BLaER1 (cell line): ENCODE measurements around the gene KLHL35.
A peak's percentile ranks its signal among the peaks of the same experiment; 100 is the strongest.

Experiments
- H3K27ac ChIP-seq: shearing (Covaris generic); formaldehyde crosslinking; 2 replicates; pipeline ENCODE4 v1.8.1; 2022
- H3K27me3 ChIP-seq: shearing (Covaris generic); formaldehyde crosslinking; 2 replicates; pipeline ENCODE4 v1.8.1; 2022
- H3K36me3 ChIP-seq: shearing (Covaris generic); formaldehyde crosslinking; 2 replicates; pipeline ENCODE4 v1.8.1; 2022
- H3K4me1 ChIP-seq: shearing (Covaris generic); formaldehyde crosslinking; 2 replicates; pipeline ENCODE4 v1.8.1; 2022
- H3K4me2 ChIP-seq: shearing (Covaris generic); formaldehyde crosslinking; 2 replicates; pipeline ENCODE4 v1.8.1; 2022
- H3K4me3 ChIP-seq: shearing (Covaris generic); formaldehyde crosslinking; 2 replicates; pipeline ENCODE4 v1.8.1; 2022
- H3K9ac ChIP-seq: shearing (Covaris generic); formaldehyde crosslinking; 2 replicates; pipeline ENCODE4 v1.8.1; 2022
- H3K9me3 ChIP-seq: shearing (Covaris generic); formaldehyde crosslinking; 2 replicates; pipeline ENCODE4 v1.8.1; 2022
- H4K20me1 ChIP-seq: shearing (Covaris generic); formaldehyde crosslinking; 2 replicates; pipeline ENCODE4 v1.8.1; 2022
- Cebpa-rat ChIP-seq: shearing (Covaris generic); IDR thresholded peaks from 2 replicates; pipeline ENCODE4 v1.8.1; 2022

KLHL35 gene

DNA sequence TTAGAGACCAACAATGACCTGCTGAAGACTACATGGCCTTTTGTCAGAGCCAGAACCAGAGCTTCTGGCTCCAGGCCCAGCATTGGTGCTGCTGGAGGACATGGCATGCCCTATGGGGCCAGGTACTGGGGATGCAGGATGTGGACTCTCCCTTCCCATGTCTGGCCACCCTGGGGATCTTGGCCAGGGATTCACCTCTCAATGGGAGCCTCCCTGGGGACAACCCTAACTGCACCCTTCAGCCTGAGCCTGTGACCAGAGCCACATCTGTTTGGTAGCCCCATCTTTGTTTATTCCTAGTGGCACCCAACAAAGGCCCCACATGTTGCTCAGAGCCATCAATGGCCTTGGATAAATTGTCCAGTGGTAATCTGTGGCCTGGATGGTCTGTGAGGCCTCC is 5.8 kb downstream of the KLHL35 start:
- Histone ChIP-seq H3K9me3 (peaks cover 12% of the 10 kb centered on the region; the same call in 1 of the 2 replicates), H3K4me2 (no peak overlapping the region), H3K27me3 (peaks cover 57% of the 10 kb centered on the region), H3K36me3 (peaks cover 33% of the 10 kb centered on the region), H3K4me1 (peaks cover 19% of the 10 kb centered on the region), H3K9ac (no peak overlapping the region), H3K27ac (no peak overlapping the region), H4K20me1 (peaks cover 33% of the 10 kb centered on the region), H3K4me3 (no peak overlapping the region)
- TF ChIP-seq Cebpa-rat, result no peak

DNA sequence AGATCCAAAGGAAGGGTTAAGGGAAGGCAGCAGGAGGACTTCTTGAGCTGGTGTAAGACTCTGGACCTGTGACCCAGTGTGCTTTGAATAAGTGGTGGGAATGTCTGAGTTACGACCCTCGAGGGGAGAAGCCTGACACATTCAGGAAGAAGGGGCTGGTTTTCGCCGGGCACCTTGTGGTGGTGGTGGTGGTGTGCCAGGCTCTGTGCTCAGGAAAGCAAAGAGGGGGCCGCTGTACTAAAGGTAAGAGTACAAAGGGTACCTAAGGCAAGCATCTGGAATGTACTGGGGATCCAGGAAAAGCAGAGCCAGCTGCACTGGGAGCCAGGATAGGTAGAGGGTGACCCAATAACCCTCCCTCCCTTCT is 6.3 kb downstream of the KLHL35 start:
- H3K27ac ChIP-seq, result no peak overlapping the region
- peaks cover 12% of the 10 kb centered on the region; the same call in 1 of the 2 replicates for H3K9me3 ChIP-seq
- no peak overlapping the region for H3K9ac ChIP-seq
- H3K4me1 ChIP-seq, result peaks cover 19% of the 10 kb centered on the region
- H4K20me1 ChIP-seq, result peaks cover 33% of the 10 kb centered on the region
- no peak overlapping the region for H3K4me2 ChIP-seq
- H3K27me3 ChIP-seq, result peaks cover 52% of the 10 kb centered on the region
- no peak for TF ChIP-seq Cebpa-rat
- H3K4me3 ChIP-seq, result no peak overlapping the region
- peaks cover 36% of the 10 kb centered on the region for H3K36me3 ChIP-seq

DNA sequence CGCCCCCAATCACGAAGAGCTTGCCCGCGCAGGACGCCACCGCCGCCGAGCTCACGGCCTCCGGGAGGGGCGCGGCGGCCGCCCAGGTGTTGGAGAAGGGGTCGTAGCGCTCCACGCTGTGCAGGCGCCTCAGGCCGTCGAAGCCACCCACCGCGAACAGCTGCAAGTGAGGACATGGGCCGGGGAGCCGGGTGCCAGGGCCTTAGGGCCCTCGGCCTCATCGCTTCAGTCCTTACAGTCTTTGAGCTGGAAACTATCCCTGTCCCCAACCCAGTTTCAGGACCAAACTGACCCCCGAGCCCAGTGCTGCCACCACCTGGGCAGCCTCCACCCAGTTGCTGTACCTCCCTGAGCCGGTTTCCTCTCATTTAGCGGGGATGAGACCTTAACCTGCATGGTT is 7.6 kb downstream of the KLHL35 start:
- H3K9me3 ChIP-seq, result peaks cover 12% of the 10 kb centered on the region; the same call in 1 of the 2 replicates
- H3K36me3 ChIP-seq, result peaks cover 49% of the 10 kb centered on the region
- peaks cover 19% of the 10 kb centered on the region for H3K4me1 ChIP-seq
- H3K27ac ChIP-seq, result no peak overlapping the region
- no peak overlapping the region for H3K4me2 ChIP-seq
- no peak overlapping the region for H3K4me3 ChIP-seq
- no peak overlapping the region for H3K9ac ChIP-seq
- peaks cover 40% of the 10 kb centered on the region for H3K27me3 ChIP-seq
- no peak for TF ChIP-seq Cebpa-rat
- H4K20me1 ChIP-seq, result peaks cover 40% of the 10 kb centered on the region; the same call in 1 of the 2 replicates

DNA sequence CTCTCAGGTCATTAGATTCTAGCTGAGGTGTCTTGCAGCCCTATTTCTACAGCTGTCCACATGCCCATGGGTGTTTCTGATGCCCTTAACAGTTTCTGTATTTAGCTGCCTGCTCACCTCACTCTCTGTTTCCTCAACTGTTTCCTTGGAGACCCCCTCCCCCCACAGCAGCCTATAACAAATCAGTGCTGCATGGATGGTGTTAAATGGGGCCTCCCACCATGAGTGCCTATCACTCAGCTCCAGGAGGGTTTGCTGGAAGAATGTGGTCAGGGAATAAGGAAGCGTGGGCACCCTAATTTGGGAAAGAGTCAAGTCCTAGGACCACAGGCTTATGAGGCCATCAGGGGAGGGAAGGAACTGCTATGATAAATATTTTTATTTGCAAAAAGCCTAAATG is 8.6 kb downstream of the KLHL35 start:
- Histone ChIP-seq H3K27me3 (peaks cover 29% of the 10 kb centered on the region), H3K4me2 (peak overlapping the region; percentile 20; the same call in 1 of the 2 replicates), H3K27ac (no peak overlapping the region), H3K9me3 (peaks cover 7% of the 10 kb centered on the region; the same call in 1 of the 2 replicates), H3K4me1 (peaks cover 14% of the 10 kb centered on the region), H3K9ac (no peak overlapping the region), H3K4me3 (no peak overlapping the region), H3K36me3 (peaks cover 60% of the 10 kb centered on the region), H4K20me1 (peaks cover 48% of the 10 kb centered on the region; the same call in 1 of the 2 replicates)
- TF ChIP-seq Cebpa-rat, result no peak

DNA sequence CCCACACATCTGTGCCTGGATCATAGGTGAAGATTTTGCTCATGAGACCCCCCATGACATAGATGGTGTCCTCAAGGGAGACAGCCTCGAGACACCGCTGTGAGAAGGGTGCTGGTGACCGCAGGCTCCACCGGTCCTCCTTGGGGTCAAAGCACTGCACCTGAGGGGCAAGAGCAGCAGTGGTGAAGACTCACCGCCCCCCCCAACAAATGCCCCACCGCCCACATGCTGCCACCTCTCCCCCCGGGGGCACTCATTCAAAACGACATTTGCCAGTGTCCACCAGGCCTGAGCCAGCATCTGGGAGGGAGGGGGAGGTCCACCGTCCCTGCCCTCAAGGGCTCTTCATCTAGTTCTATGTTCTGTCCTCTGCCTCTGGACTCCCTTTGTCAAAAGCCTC is 9.3 kb downstream of the KLHL35 start:
- no peak overlapping the region for H3K9ac ChIP-seq
- H3K27me3 ChIP-seq, result peaks cover 23% of the 10 kb centered on the region
- H3K36me3 ChIP-seq, result peaks cover 64% of the 10 kb centered on the region
- H3K4me2 ChIP-seq, result 0 out of 2 replicates have a peak overlapping the region, but pooled peaks have one; percentile 20
- H3K9me3 ChIP-seq, result peaks cover under 1% of the 10 kb centered on the region; the same call in 1 of the 2 replicates
- TF ChIP-seq Cebpa-rat, result no peak
- H3K4me3 ChIP-seq, result no peak overlapping the region
- peaks cover 51% of the 10 kb centered on the region; the same call in 1 of the 2 replicates for H4K20me1 ChIP-seq
- no peak overlapping the region for H3K27ac ChIP-seq
- peaks cover 10% of the 10 kb centered on the region for H3K4me1 ChIP-seq

DNA sequence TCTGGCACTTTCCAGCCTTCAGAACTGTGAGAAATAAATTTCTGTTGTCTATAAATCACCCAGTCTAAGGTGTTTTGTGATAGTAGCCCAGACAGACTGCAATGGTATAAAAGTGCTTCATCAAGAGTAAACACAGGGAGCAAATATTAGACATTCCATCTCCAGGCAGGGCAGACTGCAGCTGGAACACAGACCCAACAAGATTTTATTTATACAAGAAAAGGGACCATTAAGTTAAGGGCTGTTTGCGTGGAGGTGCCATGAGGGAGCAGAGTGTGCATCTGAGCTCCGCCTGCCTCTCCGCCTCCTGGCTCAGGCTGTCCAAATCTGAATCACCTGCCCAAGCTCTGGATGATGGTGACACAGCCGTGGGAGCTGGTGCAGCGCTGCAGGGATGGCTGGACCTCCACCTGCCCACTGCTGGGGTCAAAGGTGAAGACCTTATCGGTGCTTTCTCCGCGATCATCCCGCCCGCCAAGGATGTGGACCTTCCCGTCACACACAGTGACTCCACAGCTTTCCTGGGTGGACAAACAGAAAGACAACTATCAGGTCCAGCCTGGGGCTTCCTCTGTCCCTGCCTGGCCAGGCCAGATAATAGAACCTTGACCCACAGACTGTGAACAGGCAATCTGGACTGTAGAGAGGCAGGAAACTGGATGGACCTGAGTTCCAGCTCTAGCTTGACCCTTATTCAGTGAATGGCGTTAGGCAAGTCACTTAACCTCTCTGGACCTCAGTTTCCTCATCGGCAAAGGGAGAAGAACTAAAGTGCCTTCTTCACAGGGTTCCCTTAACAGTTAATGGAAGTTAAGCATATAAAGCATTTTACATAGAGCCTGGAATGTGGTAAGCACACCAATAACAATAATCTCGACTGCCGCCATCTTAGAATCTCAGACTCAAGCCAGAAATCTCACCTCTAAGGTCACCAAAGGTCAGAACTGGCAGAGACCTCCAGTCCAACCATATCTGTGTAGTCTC is 10.5 kb downstream of the KLHL35 start:
- no peak overlapping the region for H3K4me3 ChIP-seq
- H3K36me3 ChIP-seq, result peaks cover 74% of the 10 kb centered on the region
- TF ChIP-seq Cebpa-rat, result no peak

DNA sequence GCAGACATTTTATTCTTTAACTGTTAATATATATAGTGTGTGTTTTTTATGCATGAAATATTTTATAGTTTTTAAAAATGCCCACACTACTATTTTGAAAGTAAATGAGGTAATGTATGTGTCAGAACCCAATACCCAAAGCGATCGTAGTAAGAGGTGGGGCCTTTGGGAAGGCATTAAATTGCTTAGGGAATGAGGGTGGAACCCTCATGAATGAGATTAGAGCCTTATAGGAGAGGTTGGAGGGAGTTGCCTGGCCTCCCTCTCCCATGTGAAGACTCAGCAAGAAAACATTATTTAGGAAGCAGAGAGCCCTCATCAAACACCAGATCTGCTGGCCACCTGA is 11.1 kb downstream of the KLHL35 start:
- Histone ChIP-seq H4K20me1 (peaks cover 67% of the 10 kb centered on the region), H3K9me3 (no peaks in the 10 kb centered on the region), H3K27ac (no peak overlapping the region), H3K4me1 (peaks cover 10% of the 10 kb centered on the region), H3K27me3 (0 out of 2 replicates have a peak, but pooled peaks cover 4% of the 10 kb centered on the region), H3K36me3 (peaks cover 81% of the 10 kb centered on the region), H3K4me2 (no peak overlapping the region), H3K4me3 (no peak overlapping the region), H3K9ac (no peak overlapping the region)
- TF ChIP-seq Cebpa-rat, result no peak

More for the DNA sequence above, 10.5 kb downstream of the KLHL35 start:
- Histone ChIP-seq H4K20me1 (peaks cover 62% of the 10 kb centered on the region), H3K9me3 (no peaks in the 10 kb centered on the region), H3K27me3 (peaks cover 11% of the 10 kb centered on the region), H3K4me1 (peaks cover 10% of the 10 kb centered on the region), H3K9ac (no peak overlapping the region), H3K27ac (no peak overlapping the region), H3K4me2 (no peak overlapping the region)

DNA sequence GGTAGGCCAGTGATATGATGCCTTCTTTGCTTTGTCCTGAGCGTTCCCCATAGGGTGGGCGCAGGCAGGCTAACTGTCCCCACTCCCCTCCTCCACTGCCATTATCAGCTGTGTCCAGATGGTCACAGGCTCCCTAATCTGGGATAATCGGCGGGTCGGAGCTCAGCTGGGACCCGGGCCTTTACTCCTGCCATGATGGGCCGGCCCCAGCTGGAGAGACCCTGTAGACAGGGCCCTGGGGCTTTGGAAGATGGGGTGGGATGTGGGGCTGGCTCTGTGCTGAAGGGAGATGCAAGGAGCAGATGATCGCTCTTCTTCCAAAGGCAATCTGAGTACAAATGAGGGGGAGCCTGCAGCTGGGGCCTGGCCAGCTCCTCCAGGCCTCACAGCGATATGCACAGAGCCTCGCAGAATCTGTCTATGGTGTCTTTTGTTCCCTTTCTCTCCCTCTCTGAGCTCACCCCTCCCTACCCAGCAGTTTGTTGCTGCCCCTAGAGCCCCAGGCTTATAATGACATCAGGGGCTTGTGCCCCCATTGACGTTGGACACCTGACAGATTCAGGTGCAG is 11.9 kb downstream of the KLHL35 start:
- peaks cover 83% of the 10 kb centered on the region for H3K36me3 ChIP-seq
- no peak for TF ChIP-seq Cebpa-rat
- H3K4me1 ChIP-seq, result peaks cover 10% of the 10 kb centered on the region
- H3K27ac ChIP-seq, result no peak overlapping the region
- no peaks in the 10 kb centered on the region for H3K9me3 ChIP-seq
- peaks cover 75% of the 10 kb centered on the region for H4K20me1 ChIP-seq
- H3K4me3 ChIP-seq, result no peak overlapping the region
- H3K4me2 ChIP-seq, result no peak overlapping the region
- no peaks in the 10 kb centered on the region for H3K27me3 ChIP-seq
- H3K9ac ChIP-seq, result no peak overlapping the region

DNA sequence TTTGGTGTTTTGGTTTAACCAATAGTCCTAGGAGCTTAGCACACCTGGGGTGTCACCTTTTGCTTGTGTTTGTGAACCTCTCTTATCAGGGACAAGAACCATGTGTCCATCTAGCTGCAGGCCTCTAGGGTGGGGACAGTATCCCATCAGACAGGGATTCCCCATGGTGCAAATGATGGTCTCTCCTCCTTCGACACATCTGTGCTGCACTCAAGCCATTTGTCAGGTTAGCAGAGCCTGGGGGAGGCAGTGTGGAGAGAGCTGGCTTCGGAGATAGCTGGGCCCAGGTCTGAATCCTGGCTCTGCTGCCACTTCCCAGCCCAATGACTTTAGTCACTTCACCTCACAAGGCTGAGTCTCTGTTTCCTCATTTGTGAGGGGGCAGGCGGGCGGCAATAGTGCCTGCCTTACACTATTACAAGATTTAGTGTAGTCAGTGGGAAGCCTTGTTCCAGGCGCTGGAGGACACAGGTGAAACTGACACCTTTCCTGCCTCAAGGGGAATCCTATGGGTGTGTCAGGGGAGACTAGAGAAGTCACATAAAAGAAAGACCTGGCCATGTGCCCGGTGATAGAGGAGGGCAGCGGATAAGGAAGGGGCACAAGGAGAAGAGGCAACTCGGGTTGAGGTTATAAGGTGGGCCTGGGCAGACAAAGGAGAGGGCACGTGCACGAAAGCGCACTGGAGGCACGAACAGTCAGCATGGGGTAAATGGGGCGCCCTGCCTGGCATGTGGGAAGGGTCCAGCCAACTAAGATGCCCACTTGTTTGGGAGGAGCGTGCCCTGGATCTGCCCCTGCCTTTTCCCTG is 12.6 kb downstream of the KLHL35 start:
- H3K36me3 ChIP-seq, result peaks cover 86% of the 10 kb centered on the region
- H3K9ac ChIP-seq, result no peak overlapping the region
- peaks cover 10% of the 10 kb centered on the region for H3K4me1 ChIP-seq
- H3K27me3 ChIP-seq, result no peaks in the 10 kb centered on the region
- H3K27ac ChIP-seq, result no peak overlapping the region
- peaks cover 78% of the 10 kb centered on the region for H4K20me1 ChIP-seq
- no peaks in the 10 kb centered on the region for H3K9me3 ChIP-seq
- H3K4me3 ChIP-seq, result no peak overlapping the region
- H3K4me2 ChIP-seq, result no peak overlapping the region
- no peak for TF ChIP-seq Cebpa-rat
